T-cell (primary cell): ENCODE measurements around the gene OR5K4. TPM values are rescaled to one million over a fixed set of nuclear protein-coding genes. Genes with fewer than 3 reads are reported as not detected.

Experiments used
- ATAC-seq, 4 experiments: fragments of 200-7000 bp in 3 of 4; fragments of 150-1000 bp in 1 of 4; cut with Tn5 transposase; replicated peaks in 1 of 4; 1 replicate in 3 of 4; 2 replicates in 1 of 4; pipeline ENCODE4 v1.10.0; 2021; ENCODE audit warnings: moderate library complexity in 3 of 4, mild to moderate bottlenecking in 2 of 4, moderate number of reproducible peaks in 1 of 4
- CTCF ChIA-PET, 2 donors: fragments of 300-600 bp; sonication (Branson Sonifier 250); formaldehyde crosslinking; loops; one replicate each; lab custom pipeline; 2022; ENCODE audit warnings: antibody characterized with exemption in 2 of 2; lab: Charles Lee
- POLR2A ChIA-PET, 2 donors: fragments of 300-600 bp; sonication (Branson Sonifier 250); formaldehyde crosslinking; loops; one replicate each; lab custom pipeline; 2022; ENCODE audit warnings: antibody characterized with exemption in 2 of 2; lab: Charles Lee
- DNase-seq, 35 experiments: peaks; one replicate each; pipeline versions ENCODE4 v3.0.0 to v3.0.0-alpha.2; 2013 to 2023
- H3K27ac ChIP-seq: one replicate; pipeline ENCODE4 v1.5.1; 2013; ENCODE audit warnings: low read length
- H3K27me3 ChIP-seq, 2 experiments: replicated peaks in 1 of 2; 1 replicate in 1 of 2; 2 replicates in 1 of 2; pipeline versions ENCODE4 v1.6.1 to v1.7.0; 2013; ENCODE audit warnings: low read length in 1 of 2, mixed read lengths in 1 of 2; ENCODE audit not compliant: control insufficient read depth in 2 of 2, insufficient read depth in 2 of 2; ENCODE audit errors: extremely low read depth in 1 of 2
- H3K36me3 ChIP-seq, 2 donors: 1 replicate in 1 of 2; 2 replicates in 1 of 2; pipeline versions ENCODE4 v1.6.1 to v1.7.0; 2013; ENCODE audit warnings: low read length in 1 of 2; ENCODE audit not compliant: control insufficient read depth in 2 of 2, insufficient read depth in 1 of 2; ENCODE audit errors: extremely low read depth in 1 of 2
- H3K4me1 ChIP-seq, 2 experiments: 1 replicate in 1 of 2; 2 replicates in 1 of 2; pipeline versions ENCODE4 v1.6.1 to v1.7.0; 2013; ENCODE audit warnings: low read length in 2 of 2, mixed read lengths in 1 of 2; ENCODE audit not compliant: insufficient read depth in 2 of 2, control insufficient read depth in 1 of 2; ENCODE audit errors: extremely low read depth in 1 of 2
- H3K4me3 ChIP-seq, 2 donors: 1 replicate in 1 of 2; 2 replicates in 1 of 2; pipeline versions ENCODE4 v1.5.1 to v1.7.0; 2013; ENCODE audit warnings: mild to moderate bottlenecking in 2 of 2, low read length in 1 of 2, moderate library complexity in 1 of 2; ENCODE audit not compliant: control insufficient read depth in 1 of 2; ENCODE audit errors: extremely low read depth in 1 of 2
- H3K9me3 ChIP-seq: 2 replicates; pipeline ENCODE4 v1.7.0; 2013
- H3K27ac Mint-ChIP-seq, 2 donors: one replicate each; pipeline ENCODE4 v1.8.0; 2020 to 2021; ENCODE audit warnings: mild to moderate bottlenecking in 2 of 2, mixed read lengths in 2 of 2
- H3K27me3 Mint-ChIP-seq, 2 donors: one replicate each; pipeline ENCODE4 v1.8.0; 2021 to 2022; ENCODE audit warnings: mixed read lengths in 2 of 2
- H3K36me3 Mint-ChIP-seq: one replicate; pipeline ENCODE4 v1.8.0; 2021; ENCODE audit warnings: mixed read lengths
- H3K4me1 Mint-ChIP-seq, 3 donors: one replicate each; pipeline ENCODE4 v1.8.0; 2020 to 2022; ENCODE audit warnings: mixed read lengths in 3 of 3, mild to moderate bottlenecking in 1 of 3
- H3K4me3 Mint-ChIP-seq, 3 donors: one replicate each; pipeline ENCODE4 v1.8.0; 2020 to 2022; ENCODE audit warnings: mild to moderate bottlenecking in 3 of 3, mixed read lengths in 3 of 3, moderate library complexity in 3 of 3
- H3K9me3 Mint-ChIP-seq, 3 donors: one replicate each; pipeline ENCODE4 v1.8.0; 2020 to 2022; ENCODE audit warnings: mixed read lengths in 3 of 3
- WGBS: methylation state at CpG from one replicate; pipeline ENCODE4 v1.1.5; 2013; ENCODE audit warnings: missing lambda C conversion rate; ENCODE audit not compliant: insufficient coverage; 5-methylcytosine and 5-hydroxymethylcytosine counted together
- total RNA-seq, 35 experiments: library from RNA in 6 of 35; stranded (reverse) in 6 of 35; fragments of 120-200 nt in 1 of 35; gene quantifications; one replicate each; pipeline versions ENCODE4 v1.2.1 to v1.2.4 and lab custom pipeline; 2013 to 2026

Gene OR5K4, protein sequence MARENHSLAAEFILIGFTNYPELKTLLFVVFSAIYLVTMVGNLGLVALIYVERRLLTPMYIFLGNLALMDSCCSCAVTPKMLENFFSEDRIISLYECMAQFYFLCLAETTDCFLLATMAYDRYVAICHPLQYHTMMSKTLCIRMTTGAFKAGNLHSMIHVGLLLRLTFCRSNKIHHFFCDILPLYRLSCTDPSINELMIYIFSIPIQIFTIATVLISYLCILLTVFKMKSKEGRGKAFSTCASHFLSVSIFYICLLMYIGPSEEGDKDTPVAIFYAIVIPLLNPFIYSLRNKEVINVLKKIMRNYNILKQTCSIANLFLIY
- total RNA-seq (not detected), total RNA-seq (lab: John Stamatoyannopoulos, UW) (0 to 0.05 (median 0) reads per million in 29 experiments)
- total RNA-seq (2013) = not detected

DNA sequence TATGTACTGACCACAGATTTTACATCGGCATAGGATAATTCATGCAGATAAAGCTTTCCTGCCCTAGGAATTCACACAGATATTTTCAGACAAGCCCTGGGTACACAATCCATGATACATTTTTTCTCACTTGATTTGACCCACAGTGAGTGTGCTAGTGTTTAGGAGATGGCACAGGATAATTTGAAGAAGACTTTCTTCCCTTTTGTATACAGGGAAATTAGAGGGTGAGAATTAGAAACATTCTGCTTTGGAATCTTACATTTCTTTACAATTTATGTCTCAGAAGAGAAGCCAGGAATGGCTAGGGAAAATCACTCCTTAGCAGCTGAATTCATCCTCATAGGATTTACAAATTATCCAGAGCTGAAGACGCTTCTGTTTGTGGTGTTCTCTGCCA is at the start of gene OR5K4:
OR5K4 (plus strand) TSS at position 301 of the 400 bp plus-strand sequence; CDS start at position 301, 0 bp downstream.
- DNase-seq (no peak), ATAC-seq (no peak)
- Mint-ChIP-seq H3K27me3 (peaks cover 0 to 4% of the 10 kb centered on the region in 2 donors), H3K4me3 (no peak within 1 kb of the TSS), H3K27ac (no peak within 1 kb of the TSS), H3K36me3 (no peaks in the 10 kb centered on the region), H3K4me1 (no peaks in the 10 kb centered on the region), H3K9me3 (peaks cover 0 to 6% (median 5%) of the 10 kb centered on the region in 3 donors)
- no peaks in the 10 kb centered on the region for H3K9me3 ChIP-seq
- POLR2A ChIA-PET = no interaction called here
- no peaks in the 10 kb centered on the region for H3K4me1 ChIP-seq
- H3K36me3 ChIP-seq = no peaks in the 10 kb centered on the region
- H3K27ac ChIP-seq = no peak within 1 kb of the TSS
- CTCF ChIA-PET = interaction anchor here in 1 of 2 donors (0.6 kb wide), 1 partner anchor 17 kb away, joined by 4 read pairs; no protein-coding TSS in a partner anchor
- no peak within 1 kb of the TSS for H3K4me3 ChIP-seq
- no CpG with 5 or more reads among the region's 2 CpGs for WGBS
- peaks cover 0 to 3% of the 10 kb centered on the region in 2 experiments for H3K27me3 ChIP-seq

DNA sequence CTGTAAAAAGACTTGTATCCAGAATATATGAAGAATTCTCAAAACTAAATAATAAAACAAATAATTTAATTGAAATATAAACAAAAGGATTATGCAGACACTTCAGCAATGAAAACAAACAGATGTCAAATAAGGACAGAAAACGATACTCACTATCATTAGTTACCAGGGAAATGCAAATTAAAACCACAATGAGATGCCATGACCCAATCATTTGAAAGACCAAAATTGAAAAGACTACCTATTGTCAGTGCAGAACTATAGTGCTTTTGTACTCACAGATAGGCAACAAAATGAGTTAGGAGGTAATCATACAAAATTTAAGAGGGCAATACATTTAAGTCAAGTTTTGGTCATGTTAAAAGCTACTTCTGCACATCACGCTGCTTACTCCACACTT is 31.6 kb upstream of the OR5K4 start:
- WGBS = no CpG with 5 or more reads among the region's 2 CpGs
- H3K9me3 Mint-ChIP-seq = no peaks in the 10 kb centered on the region

DNA sequence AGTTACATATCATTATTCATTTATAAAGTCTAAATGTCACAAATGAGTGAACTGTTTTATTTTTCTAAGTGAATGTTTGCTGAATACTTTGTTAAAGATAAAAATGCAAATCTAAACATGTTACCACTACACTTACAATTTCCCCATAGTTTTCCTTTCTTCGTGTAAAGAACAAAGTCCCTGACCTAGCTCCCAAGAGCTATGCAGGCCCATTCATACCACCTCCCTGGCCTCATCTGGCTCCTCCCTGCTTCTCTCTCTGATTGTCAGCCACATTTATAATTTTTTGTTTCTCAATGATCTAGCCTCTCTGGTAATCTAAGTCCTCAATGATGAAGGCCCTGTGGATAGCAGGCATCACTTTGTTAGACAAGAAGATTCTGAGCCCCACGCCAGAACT is 31.0 kb upstream of the OR5K4 start:
- POLR2A ChIA-PET = no interaction called here
- no peaks in the 10 kb centered on the region for H3K9me3 Mint-ChIP-seq
- Histone ChIP-seq H3K36me3 (no peaks in the 10 kb centered on the region), H3K4me3 (no peak overlapping the region), H3K9me3 (no peaks in the 10 kb centered on the region), H3K27me3 (no peaks in the 10 kb centered on the region), H3K27ac (no peak overlapping the region), H3K4me1 (no peaks in the 10 kb centered on the region)
- DNase-seq (no peak), ATAC-seq (no peak)
- 92% methylated on average over 2 of the region's 2 CpGs for WGBS
- no peak overlapping the region for H3K27ac Mint-ChIP-seq
- no peak overlapping the region for H3K4me3 Mint-ChIP-seq
- H3K27me3 Mint-ChIP-seq = peaks cover 6 to 12% of the 10 kb centered on the region in 2 donors
- CTCF ChIA-PET = no interaction called here
- H3K36me3 Mint-ChIP-seq = no peaks in the 10 kb centered on the region
- no peaks in the 10 kb centered on the region for H3K4me1 Mint-ChIP-seq

More for the DNA sequence above, 31.6 kb upstream of the OR5K4 start:
- no peak overlapping the region for H3K4me3 Mint-ChIP-seq
- no peaks in the 10 kb centered on the region for H3K36me3 Mint-ChIP-seq
- H3K4me1 Mint-ChIP-seq = no peaks in the 10 kb centered on the region
- Histone ChIP-seq H3K27ac (no peak overlapping the region), H3K27me3 (no peaks in the 10 kb centered on the region), H3K4me1 (no peaks in the 10 kb centered on the region), H3K4me3 (no peak overlapping the region), H3K36me3 (no peaks in the 10 kb centered on the region), H3K9me3 (no peaks in the 10 kb centered on the region)
- ATAC-seq (no peak), DNase-seq (no peak)
- ChIA-PET POLR2A (no interaction called here), CTCF (no interaction called here)
- H3K27me3 Mint-ChIP-seq = peaks cover 3 to 11% of the 10 kb centered on the region in 2 donors
- H3K27ac Mint-ChIP-seq = no peak overlapping the region

DNA sequence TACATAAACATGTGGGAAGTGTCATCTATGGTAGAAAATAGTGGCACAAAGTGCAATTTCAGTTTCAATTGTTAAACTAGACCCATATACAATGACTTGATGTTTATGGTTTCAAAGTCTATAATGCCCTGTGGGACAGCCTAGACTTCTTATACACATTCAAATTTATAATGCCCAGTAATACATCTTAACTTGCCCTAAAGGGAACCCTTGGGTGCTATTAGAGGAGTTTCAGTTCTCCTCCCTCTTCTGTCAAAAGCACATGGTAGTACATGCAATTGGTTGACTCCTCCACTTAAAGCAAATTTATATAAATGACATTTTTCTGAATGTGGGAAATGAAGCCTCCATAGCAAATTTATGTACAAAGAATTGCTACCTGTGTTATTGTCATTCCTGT is 30.2 kb upstream of the OR5K4 start:
- ChIA-PET CTCF (no interaction called here), POLR2A (no interaction called here)
- H3K27ac ChIP-seq = no peak overlapping the region
- no peaks in the 10 kb centered on the region for H3K4me1 ChIP-seq
- Mint-ChIP-seq H3K36me3 (no peaks in the 10 kb centered on the region), H3K27ac (no peak overlapping the region), H3K4me1 (no peaks in the 10 kb centered on the region), H3K9me3 (no peaks in the 10 kb centered on the region), H3K4me3 (no peak overlapping the region), H3K27me3 (peaks cover 6 to 16% of the 10 kb centered on the region in 2 donors)
- no peak for DNase-seq
- no peak overlapping the region for H3K4me3 ChIP-seq
- ATAC-seq = no peak
- no peaks in the 10 kb centered on the region for H3K27me3 ChIP-seq
- no peaks in the 10 kb centered on the region for H3K9me3 ChIP-seq
- H3K36me3 ChIP-seq = no peaks in the 10 kb centered on the region

DNA sequence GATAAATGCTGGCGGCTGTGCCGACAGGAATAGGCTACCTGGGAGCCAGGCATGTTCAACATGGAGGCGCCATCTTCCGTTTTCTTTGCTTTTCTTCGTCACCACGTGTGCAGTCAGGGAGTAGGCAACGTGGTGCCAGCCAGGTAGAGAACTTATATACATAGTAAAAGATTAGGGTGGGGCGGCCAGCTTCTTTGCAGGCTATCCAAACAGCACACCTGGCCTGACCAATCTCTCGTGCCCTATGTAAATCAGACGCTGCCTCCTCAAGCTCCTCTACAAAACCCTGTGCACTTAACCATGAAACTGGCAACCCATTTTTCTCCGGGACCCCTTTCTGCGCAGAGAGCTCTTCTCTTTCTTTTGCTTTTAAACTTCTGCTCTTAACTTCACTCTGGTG is 28.6 kb upstream of the OR5K4 start:
- Mint-ChIP-seq H3K27ac (no peak overlapping the region), H3K9me3 (no peaks in the 10 kb centered on the region), H3K27me3 (peaks cover 12 to 23% of the 10 kb centered on the region in 2 donors), H3K4me1 (no peaks in the 10 kb centered on the region), H3K4me3 (no peak overlapping the region), H3K36me3 (no peaks in the 10 kb centered on the region)
- ATAC-seq (no peak), DNase-seq (no peak)
- ChIA-PET CTCF (no interaction called here), POLR2A (no interaction called here)
- H3K27ac ChIP-seq = no peak overlapping the region
- no peaks in the 10 kb centered on the region for H3K9me3 ChIP-seq
- H3K27me3 ChIP-seq = peaks cover 0 to 9% of the 10 kb centered on the region in 2 experiments
- WGBS = 91% methylated on average over 10 of the region's 12 CpGs
- peaks cover 0 to 6% of the 10 kb centered on the region in 2 experiments for H3K4me1 ChIP-seq
- no peaks in the 10 kb centered on the region for H3K36me3 ChIP-seq
- no peak overlapping the region for H3K4me3 ChIP-seq

DNA sequence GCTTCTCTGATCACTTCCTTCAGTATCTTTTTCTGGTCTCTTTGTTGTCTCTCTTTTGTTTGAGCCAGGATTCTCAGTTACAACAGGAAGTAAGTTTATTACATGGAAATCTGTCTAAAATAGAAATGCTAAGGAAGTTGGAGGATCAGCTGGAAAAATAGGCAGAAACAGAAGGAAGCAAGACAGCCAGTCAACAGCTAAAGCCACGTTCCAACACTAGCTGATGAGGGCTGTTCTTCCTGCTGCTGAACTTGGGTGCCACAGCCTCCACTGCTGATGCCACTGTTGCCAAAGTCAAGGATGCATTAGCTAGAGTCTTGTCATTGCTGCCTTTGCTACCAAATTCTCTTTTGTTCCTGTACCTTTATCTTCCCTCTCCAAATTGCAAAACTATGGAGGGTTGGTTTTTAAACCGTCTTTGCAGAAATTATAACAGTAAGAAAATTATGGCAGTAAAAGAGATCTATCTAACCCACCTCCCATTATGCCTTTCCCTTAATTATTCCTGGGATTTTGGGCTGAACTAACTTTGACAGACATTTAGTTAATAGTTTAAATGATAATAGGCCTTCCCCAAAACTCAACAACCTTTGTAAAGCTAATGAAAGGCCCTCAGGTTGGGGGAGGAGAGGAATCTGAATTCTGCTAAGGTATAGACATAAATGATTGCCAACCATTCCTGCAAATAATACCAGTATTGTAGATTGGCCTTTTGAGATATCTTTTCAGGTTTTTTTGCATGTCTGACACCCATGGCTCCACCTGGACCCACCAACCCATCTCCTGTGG is 27.4 kb upstream of the OR5K4 start:
- ChIA-PET CTCF (interaction anchor here in 1 of 2 donors (1.2 kb wide), 1 partner anchor 489 kb away, joined by 5 read pairs; no protein-coding TSS in a partner anchor), POLR2A (interaction anchor here in 1 of 2 donors (0.7 kb wide), 1 partner anchor 123 kb away, joined by 4 read pairs; no protein-coding TSS in a partner anchor)
- H3K9me3 Mint-ChIP-seq = no peaks in the 10 kb centered on the region
- DNase-seq (no peak), ATAC-seq (no peak)
- H3K4me3 Mint-ChIP-seq = no peak overlapping the region
- no peaks in the 10 kb centered on the region for H3K4me1 Mint-ChIP-seq
- H3K27me3 Mint-ChIP-seq = peaks cover 12 to 28% of the 10 kb centered on the region in 2 donors
- no peak overlapping the region for H3K4me3 ChIP-seq
- H3K9me3 ChIP-seq = no peaks in the 10 kb centered on the region
- no peak overlapping the region for H3K27ac Mint-ChIP-seq
- peaks cover 0 to 9% of the 10 kb centered on the region in 2 experiments for H3K27me3 ChIP-seq
- no peaks in the 10 kb centered on the region for H3K36me3 ChIP-seq
- no peak overlapping the region for H3K27ac ChIP-seq
- peaks cover 0 to 6% of the 10 kb centered on the region in 2 experiments for H3K4me1 ChIP-seq
- no peaks in the 10 kb centered on the region for H3K36me3 Mint-ChIP-seq
- WGBS = 30% methylated on average over 1 of the region's 2 CpGs
